ENCODE measurements around the gene OR13A1.
"Not testable (repeated sequence)": the region's sequence is repeated elsewhere in the genome, so short reads cannot be mapped to it uniquely, and the experiment has no call there.

OR13A1 gene, protein sequence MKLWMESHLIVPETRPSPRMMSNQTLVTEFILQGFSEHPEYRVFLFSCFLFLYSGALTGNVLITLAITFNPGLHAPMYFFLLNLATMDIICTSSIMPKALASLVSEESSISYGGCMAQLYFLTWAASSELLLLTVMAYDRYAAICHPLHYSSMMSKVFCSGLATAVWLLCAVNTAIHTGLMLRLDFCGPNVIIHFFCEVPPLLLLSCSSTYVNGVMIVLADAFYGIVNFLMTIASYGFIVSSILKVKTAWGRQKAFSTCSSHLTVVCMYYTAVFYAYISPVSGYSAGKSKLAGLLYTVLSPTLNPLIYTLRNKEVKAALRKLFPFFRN

DNA sequence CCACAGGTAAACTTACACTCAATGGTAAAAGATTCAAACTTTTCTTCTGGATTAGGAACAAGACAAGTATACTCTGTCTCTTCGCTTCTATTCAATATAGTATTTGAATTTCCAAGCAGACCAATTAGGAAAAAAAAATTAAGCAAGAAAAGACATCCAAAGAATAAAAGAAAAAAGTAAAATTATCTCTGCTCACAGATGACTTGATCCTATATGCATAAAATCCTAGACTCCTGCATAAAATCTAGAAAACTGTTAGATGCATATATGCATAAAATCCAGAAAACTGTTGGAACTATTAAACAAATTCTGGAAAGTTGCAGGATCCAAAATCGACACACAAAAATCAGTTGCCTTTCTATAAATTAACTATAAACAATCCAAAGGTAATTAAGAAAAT lies at the start of gene OR13A1:
OR13A1 (minus strand) TSS at position 101 of the 400 bp plus-strand sequence. CDS start 11,186 bp downstream, outside the sequence.
- DNase-seq (ENCODE audit: low read depth) = no peak
- TF ChIP-seq CTCF (conservative IDR thresholded peaks at IDR 0.05; ENCODE audit: low read depth, low read length) = no peak
- H3K4me3 ChIP-seq (ENCODE audit: low read depth, low read length) = no peak within 1 kb of the TSS

DNA sequence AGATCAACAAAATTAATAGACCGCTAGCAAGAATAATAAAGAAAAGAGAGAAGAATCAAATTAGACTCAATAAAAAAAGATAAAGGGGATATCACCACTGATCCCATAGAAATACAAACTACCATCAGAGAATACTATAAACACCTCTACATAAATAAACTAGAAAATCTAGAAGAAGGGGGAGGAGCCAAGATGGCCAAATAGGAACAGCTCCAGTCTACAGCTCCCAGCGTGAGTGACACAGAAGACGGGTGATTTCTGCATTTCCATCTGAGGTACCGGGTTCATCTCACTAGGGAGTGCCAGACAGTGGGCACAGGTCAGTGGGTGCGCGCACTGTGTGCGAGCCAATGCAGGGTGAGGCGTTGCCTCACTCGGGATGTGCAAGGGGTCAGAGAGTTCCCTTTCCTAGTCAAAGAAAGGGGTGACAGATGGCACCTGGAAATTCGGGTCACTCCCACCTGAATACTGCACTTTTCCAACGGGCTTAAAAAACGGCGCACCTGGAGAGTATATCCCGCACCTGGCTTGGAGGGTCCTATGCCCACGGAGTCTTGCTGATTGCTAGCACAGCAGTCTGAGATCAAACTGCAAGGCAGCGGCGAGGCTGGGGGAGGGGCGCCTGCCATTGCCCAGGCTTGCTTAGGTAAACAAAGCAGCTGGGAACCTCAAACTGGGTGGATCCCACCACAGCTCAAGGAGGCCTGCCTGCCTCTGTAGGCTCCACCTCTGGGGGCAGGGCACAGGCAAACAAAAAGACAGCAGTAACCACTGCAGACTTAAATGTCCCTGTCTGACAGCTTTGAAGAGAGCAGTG lies 46.8 kb upstream of the OR13A1 start:
- not testable (repeated sequence) for H3K4me3 ChIP-seq (ENCODE audit: low read depth, low read length); DNase-seq (ENCODE audit: low read depth)

DNA sequence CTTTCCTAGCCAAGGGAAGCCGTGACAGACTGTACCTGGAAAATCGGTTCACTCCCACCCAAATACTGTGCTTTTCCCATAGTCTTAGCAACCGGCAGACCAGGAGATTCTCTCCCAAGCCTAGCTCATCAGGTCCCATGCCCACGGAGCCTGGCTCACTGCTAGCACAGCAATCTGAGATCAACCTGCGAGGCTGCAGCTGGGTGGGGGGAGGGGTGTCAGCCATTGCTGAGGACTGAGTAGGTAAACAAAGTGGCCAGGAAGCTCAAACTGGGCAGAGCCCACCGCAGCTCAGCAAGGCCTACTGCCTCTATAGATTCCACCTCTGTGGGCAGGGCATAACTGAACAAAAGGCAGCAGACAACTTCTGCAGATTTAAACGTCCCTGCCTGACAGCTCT lies 43.6 kb upstream of the OR13A1 start:
- H3K4me3 ChIP-seq (ENCODE audit: low read depth, low read length); DNase-seq (ENCODE audit: low read depth): not testable (repeated sequence)

DNA sequence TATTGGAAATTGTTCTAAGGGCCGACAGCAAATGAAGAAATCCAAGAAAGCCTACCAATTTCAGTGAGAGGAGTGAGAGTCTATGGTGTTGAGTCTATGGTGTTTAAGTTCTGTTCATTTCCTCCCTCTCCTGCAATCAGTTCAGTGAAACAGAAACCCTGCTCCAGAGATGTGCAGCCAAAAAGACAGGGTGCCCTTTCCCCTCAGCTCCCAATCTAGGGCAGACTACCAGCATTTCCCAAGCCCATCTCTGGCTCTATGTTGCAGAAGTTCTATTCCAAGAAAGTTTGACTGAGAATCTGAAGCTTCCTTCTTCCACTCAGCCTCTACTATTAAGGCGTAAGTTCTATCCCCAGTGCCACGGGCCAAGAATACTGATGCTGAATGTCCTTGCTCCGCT lies 40.1 kb upstream of the OR13A1 start:
- no peak for DNase-seq (ENCODE audit: low read depth)
- no peak overlapping the region for H3K4me3 ChIP-seq (ENCODE audit: low read depth, low read length)
- no peak for TF ChIP-seq CTCF (conservative IDR thresholded peaks at IDR 0.05; ENCODE audit: low read depth, low read length)

GRCh38 chr10:45354261-45354660 lies 38.9 kb upstream of the OR13A1 start:
- no peak for TF ChIP-seq CTCF (conservative IDR thresholded peaks at IDR 0.05; ENCODE audit: low read depth, low read length)
- H3K4me3 ChIP-seq (ENCODE audit: low read depth, low read length) = no peak overlapping the region
- no peak for DNase-seq (ENCODE audit: low read depth)

DNA sequence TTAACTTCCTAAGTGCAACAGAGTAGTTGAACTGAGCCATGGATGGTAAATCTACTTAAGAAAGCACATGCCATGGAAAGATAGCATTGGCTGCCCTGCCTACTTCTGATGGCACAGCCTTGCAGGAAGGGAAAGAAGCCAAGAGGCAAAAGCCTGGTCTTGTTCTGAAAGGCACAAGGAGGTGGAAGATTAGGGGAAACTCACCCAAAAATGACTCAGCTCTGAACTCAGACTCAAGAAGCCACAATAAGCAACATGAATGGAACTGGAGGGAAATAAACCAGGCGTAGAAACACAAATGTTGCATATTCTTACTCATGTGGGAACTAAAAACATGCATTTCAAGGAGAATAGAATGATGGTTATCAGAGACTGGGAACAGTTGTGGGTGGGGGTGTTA lies 37.8 kb upstream of the OR13A1 start:
- TF ChIP-seq CTCF (conservative IDR thresholded peaks at IDR 0.05; ENCODE audit: low read depth, low read length) = no peak

GRCh38 chr10:45348196-45348765 lies 32.9 kb upstream of the OR13A1 start:
- H3K4me3 ChIP-seq (ENCODE audit: low read depth, low read length); DNase-seq (ENCODE audit: low read depth): not testable (repeated sequence)

More for the DNA sequence above, 37.8 kb upstream of the OR13A1 start:
- DNase-seq (ENCODE audit: low read depth) = no peak
- H3K4me3 ChIP-seq (ENCODE audit: low read depth, low read length) = no peak overlapping the region

DNA sequence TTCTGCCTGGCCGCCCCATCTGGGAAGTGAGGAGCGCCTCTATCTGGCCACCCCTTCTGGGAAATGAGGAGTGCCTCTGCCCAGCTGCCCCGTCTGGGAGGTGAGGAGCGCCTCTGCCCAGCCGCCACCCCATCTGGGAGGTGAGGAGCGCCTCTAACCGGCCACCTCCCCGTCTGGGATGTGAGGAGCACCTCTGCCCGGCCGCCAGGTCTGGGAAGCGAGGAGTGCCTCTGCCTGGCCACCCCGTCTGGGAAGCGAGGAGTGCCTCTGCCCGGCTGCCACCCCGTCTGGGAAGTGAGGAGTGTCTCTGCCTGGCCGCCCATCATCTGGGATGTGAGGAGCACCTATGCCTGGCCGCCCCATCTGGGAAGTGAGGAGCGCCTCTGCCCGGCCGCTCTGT lies 32.1 kb upstream of the OR13A1 start:
- not testable (repeated sequence) for DNase-seq (ENCODE audit: low read depth); H3K4me3 ChIP-seq (ENCODE audit: low read depth, low read length)

DNA sequence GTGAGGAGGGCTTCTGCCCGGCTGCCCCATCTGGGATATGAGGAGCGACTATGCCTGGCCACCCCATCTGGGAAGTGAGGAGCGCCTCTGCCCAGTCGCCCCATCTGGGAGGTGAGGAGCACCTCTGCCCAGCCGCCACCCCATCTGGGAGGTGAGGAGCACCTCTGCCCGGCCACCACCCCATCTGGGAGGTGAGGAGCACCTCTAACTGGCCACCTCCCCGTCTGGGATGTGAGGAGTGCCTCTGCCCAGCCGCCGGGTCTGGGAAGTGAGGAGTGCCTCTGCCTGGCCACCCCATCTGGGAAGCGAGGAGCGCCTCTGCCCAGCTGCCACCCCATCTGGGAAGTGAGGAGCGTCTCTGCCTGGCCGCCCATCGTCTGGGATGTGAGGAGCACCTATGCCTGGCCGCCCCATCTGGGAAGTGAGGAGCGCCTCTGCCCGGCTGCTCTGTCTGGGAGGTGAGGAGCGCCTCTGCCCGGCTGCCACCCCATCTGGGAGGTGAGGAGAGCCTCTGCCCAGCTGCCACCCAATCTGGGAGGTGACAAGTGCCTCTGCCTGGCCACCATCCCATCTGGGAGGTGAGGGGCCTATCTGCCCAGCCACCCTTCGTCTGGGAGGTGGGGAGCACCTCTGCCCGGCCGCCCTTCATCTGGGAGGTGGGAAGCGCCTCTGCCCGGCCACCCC lies 31.4 kb upstream of the OR13A1 start:
- not testable (repeated sequence) for H3K4me3 ChIP-seq (ENCODE audit: low read depth, low read length); DNase-seq (ENCODE audit: low read depth)

DNA sequence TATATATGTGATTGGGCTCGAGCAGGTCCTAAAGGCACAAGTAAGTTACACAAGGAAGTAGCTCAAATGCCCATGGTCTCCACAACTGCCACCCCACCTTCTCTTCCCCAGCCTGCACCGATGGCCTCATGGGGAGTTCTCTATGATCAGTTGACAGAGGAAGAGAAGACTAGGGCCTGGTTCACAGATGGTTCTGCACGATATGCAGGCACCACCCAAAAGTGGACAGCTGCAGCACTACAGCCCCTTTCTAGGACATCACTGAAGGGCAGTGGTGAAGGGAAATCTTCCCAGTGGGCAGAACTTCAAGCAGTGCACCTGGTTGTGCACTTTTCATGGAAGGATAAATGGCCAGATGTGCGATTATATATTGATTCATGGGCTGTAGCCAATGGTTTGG lies 25.0 kb upstream of the OR13A1 start:
- H3K4me3 ChIP-seq (ENCODE audit: low read depth, low read length); DNase-seq (ENCODE audit: low read depth): not testable (repeated sequence)

All from choroid plexus epithelial cell (primary cell).